GM11168 (cell line): ENCODE results near the gene ACOT11.

Experiments used
- in situ Hi-C: fragments of 300-500 bp; cut with MboI; formaldehyde crosslinking; loops from one replicate; pipeline ENCODE4 v1.12.0; 2022; ENCODE audit warnings: low sequenced_read_pairs; ENCODE audit not compliant: unreplicated experiment

The ACOT11 gene

DNA sequence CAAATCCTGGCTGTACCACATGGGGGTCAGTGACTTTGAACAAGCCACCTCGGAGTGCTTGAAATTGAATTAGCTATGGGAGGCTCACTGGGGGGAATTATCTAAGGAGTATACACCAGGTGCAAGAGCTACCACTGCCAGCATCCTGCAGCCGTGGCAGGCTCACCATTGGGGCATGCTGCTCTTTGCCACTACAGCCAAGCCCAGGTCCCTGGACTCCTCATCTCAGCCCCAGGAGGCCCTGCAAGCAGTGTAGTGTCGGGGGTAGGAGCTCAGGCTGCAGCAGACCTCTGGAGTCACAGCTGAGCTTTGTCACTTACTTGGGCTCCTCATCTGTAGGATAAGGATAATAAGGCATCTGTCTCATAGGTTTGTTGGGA, 35.3 kb downstream of the ACOT11 start:
- in situ Hi-C loops = no loop called here

DNA sequence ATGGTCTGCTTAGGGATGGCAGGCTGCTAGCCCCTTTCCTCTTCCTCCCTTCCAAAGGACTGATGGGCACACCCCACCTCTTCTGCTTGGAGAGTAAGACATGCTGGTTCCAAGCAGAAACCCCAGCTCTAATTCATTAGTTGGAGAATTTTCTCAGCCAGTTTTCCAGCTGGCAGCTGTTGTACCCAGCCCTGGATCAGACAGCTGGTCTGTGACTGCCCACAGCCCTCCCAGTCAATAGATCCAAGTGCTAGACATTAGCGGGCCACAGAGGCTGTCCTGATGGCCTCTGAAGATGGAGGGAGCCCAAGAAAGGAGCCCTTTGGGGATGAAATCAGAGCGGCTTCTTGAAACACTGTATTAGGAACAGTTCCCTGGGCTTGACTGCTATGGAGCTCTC, 35.8 kb downstream of the ACOT11 start:
- in situ Hi-C loops = no loop called here

DNA sequence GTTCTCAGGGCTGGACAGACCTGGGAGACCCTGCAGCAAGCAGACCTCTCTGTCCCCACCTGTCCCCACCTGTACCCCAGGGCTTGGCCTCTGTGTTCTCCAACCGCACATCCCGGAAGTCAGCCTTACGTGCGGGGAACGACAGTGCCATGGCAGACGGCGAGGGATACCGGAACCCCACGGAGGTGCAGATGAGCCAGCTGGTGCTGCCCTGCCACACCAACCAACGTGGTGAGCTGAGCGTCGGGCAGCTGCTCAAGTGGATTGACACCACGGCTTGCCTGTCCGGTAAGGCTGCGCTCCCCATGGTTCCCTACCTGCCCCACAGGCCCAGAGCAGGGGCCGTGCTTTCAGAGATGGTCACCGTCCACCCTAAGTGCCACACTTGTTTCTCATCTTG, 36.5 kb downstream of the ACOT11 start:
- in situ Hi-C loops = no loop called here

DNA sequence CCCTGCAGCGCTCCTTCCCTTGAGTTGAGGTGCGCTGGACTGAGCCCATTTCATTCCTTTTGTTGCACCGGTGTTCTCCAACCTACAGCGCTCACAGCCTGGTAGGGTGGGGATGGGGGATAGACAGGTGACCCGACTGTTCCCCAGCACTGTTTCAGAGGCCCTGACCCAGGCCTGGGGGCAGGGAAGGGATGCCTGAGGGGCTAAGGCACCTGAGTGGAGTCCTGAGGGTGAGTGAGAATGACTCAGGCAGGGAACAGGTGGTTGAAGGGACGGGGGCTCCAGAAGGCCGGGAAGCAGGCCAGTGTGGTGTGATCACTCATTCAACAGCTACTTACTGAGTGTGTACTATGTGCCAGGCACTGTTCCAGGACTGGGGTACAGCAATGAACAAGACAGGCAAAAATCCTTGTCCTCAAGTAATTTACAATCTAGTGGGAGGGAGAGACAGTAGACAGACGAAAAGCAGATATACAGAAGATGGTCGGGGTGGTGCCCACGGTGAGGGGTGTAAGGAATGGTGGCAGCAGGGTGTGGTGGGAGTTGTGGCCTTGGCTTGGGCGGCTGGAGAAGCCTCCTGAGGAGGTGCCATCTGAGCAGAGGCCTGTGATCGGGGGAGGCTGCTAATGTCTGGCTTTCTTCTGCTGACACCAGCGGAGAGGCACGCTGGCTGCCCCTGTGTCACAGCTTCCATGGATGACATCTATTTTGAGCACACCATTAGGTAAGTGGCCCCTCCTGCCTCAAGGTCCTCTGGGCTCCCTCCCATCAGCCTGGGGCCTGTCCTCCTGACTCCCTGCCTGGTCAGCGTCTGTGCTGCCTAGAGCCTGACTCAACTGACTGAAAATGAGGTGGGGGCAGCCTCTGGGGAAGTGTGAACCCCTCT, 37.4 kb downstream of the ACOT11 start:
- in situ Hi-C loops = no loop called here

DNA sequence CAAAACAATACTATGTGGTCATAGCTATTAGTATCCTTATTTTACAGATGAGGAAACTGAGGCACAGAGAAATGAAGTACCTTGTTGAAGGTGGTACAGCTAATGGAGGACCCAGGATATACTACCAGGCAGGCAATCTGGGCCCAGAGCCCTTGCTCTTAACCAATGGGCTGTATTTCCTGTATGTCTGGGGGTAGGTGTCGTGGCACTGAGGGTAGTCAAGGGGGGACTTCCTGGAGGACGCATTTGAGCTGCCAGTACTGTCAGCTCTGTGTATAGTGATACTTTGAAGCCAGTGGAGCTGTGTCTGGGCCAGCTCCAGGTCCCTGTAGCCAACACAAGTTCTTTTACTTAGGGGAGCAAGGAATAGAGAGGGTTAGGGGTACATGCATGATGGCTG, 40.3 kb downstream of the ACOT11 start:
- in situ Hi-C loops = no loop called here

DNA sequence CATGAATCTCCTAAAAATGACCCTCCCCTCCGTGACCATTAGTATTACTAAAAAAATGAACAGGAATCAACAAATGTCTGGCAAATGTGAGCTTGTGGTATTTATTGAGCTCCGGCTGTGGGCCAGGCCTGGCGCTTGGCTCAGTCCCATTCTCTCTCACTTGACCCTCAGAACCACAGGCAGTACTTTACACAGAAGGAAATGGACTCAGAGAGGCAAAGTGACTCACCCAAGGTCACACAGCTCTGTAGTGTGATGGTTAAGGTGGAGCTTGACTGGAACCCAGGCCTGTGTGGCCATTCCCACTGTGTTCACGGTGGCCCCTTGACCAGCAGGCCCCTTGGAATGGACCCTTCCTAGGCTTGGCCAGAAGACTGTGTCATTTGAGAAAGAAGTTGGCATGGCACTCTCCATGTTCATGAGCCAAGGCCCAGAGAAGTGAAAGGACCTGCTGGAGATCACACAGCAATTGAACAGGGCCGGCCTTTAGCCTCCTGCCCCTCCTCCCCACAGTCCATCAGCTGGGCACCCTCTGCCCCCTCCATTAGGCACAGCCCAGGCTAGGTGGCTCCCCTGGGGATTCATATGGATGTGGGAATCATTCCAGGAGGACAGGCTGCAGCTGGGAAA, 43.2 kb downstream of the ACOT11 start:
- in situ Hi-C loops = no loop called here

DNA sequence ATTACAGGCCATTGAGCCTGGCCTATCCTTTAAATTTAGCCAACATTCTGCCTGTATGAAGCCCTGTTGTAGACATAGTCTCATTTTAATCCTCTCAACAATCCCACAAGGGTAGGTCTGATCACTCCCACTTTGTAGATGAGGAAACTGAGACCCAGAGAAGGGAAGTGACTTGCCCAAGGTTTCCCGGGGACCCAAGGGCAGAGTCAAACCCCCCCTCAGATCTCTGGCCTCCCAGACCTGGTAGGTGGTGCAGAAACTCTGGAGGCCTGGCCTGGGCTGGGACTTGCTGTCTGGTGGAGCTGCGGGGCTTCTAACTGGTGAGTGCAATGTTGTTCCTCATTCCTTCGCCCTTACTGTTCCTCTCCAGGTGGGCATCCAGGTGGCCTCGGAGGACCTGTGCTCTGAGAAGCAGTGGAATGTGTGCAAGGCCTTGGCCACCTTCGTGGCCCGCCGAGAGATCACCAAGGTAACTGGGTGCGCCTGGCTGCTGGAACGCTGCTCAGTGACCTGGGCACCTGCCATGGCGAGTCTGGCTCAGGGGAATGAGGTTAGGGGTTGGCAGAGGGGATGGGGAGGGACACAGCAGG, 45.6 kb downstream of the ACOT11 start:
- in situ Hi-C loops = no loop called here

DNA sequence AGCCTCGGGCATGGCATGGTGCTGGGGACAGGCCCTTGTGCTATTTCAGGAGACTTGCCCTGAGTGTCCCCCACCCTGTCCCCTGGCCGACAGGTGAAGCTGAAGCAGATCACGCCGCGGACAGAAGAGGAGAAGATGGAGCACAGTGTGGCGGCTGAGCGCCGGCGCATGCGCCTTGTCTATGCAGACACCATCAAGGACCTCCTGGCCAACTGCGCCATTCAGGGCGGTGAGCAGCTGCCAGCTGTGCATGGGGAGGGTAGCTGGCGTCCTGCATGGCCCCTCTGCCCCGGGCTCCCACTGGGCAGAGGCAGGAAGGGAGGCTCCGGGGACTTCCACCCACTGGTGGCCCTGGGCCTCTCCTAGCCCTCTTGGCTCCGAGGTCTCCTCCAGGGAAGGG, 46.4 kb downstream of the ACOT11 start:
- in situ Hi-C loops = no loop called here

DNA sequence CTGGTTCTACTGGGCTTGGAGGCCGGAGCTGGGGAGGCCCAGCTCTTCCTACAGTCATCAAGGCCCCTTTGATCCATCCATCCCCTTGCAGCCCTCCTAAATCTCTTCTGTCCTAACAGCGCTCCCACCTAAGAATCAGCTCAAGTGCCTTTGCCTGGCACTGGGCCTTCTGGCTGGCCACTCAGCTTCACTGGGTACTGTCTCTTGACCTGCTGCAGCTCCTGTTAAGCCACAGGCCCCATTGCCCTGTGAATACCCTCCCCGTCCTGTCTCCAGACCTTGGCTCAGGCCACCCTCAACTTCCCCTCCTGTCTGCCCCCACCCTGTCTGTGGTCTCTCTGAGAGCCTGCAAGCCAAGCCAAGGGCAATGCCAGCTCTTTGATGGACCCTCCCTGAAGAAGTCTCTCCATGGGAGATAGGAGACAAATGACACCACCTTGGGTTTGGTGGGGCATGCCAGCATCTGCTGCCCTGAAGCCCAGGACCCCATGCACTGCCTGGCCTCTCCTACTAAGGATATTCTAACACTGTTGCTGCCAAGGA, 48.0 kb downstream of the ACOT11 start:
- in situ Hi-C loops = no loop called here

DNA sequence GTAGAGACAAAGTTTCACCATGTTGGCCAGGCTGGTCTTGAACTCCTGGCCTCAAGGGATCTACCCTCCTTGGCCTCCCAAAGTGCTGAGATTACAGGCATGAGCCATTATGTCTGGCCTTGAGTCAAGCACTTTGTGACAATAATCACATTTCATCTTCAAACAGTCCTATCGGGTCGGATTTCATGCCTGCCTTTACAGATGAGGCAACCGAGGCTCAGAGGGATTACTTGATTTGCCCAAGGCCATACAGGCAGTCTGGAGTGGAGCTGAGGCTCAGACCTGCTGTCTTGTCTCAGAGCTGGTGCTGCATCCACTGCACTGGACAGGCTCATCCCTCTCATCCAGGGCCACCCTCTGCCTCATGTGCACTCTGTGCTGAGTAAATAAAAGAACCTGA, 48.7 kb downstream of the ACOT11 start:
- in situ Hi-C loops = no loop called here

DNA sequence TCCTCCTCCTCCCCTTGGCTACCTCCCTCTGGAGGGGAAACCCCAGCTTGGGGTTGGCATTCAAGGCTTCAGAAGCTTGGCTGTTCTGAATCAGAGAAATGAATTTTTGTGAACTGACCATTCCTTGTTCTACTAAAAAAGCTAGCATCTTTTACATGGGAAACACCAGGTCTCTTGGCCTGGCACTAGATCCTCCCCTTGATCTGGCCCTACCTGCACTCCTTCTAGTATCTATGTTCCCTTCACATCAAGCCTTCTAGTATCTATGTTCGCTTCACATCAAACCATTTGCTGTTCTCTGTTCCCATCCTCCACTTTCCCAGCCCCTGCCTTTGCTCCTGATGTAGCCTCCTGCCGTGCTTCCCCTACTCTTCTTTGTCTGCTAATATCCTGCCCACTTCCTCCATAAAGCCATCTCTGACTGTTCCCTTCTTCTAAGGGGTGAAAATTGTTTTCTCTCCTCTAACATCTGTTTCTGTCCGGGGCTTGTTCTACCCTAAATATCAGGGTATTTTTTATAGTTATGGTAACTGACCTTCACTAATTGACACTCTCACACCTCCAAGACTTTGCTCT, 49.5 kb downstream of the ACOT11 start:
- in situ Hi-C loops = no loop called here

DNA sequence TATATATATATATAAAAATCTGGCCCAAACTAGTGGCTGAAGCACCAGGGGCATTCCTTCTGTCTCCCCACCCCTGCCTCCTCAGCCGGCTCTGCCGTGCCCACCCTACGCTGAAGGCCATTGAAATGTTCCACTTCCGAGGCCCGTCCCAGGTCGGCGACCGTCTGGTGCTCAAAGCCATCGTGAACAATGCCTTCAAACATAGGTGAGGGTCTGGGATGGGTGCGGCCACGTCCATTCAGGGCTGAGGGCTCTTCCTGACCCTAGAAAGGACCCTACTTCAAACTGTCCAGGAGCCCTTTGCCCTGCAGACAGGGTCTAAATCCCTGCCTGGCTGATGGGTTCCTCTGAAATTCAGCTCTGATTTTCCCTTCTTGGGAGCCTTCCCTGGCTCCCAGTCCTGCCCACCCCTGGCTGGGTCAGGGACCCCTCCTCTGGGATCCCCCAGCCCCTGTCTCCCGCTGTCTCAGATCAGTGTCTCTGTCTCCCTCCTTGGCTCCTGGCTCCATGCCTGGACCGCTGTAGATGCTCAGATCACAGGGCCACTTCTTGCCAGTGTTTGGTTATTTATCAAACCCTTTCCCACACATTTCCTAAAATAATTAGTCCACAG, 51.3 kb downstream of the ACOT11 start:
- in situ Hi-C loops = no loop called here

DNA sequence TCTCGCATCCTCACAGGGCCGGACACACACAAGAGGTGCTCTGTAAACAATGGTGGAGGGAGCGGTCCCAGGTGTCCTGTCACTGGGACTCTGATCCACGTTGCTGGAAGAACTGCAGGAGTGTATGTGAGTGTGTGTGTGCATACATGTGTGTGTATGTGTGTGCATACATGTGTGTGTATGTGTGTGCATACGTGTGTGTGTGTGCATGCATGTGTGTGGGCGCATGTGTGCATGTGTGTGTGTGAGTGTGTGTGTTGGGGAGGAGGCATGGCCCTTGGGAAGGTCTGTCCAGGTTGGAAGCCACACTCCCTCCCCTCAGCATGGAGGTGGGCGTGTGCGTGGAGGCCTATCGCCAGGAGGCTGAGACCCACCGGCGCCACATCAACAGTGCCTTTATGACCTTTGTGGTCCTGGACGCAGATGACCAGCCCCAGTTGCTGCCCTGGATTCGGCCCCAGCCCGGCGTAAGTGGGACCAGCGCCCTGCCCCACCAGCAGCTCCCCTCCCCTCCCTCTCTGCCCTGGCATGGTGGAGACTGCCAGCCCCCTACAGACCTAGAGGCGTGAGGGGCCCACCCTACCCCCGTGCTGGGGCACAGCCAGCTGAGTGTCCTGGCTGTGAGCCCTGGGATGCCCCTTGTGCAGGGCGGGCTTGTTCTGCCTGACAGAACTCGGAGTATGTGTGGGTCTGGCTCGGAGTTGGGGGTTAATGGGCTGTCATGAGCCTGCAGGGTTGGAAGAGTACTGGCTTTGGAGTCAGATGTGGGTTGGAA, 53.1 kb downstream of the ACOT11 start:
- in situ Hi-C loops = no loop called here

DNA sequence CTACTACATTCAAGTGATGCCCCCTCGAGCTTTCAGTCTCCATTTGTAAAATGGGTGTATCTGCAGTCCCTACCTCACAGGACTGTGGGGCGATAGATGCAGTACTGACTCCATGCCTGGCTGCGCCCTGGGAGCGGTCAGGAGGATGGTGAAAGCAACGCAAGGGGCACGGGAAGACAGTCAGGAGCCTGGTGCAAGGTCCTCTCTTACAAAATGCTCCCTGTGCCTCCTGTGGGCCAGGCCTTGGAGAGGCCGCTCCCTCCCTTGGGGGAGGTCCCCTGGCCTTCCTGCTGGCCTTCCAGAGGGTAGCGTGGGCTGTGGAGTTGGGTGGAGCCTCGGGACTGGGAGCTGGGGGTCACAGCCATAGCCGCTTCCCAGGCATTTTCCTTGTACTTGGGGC, 53.7 kb downstream of the ACOT11 start:
- in situ Hi-C loops = no loop called here

DNA sequence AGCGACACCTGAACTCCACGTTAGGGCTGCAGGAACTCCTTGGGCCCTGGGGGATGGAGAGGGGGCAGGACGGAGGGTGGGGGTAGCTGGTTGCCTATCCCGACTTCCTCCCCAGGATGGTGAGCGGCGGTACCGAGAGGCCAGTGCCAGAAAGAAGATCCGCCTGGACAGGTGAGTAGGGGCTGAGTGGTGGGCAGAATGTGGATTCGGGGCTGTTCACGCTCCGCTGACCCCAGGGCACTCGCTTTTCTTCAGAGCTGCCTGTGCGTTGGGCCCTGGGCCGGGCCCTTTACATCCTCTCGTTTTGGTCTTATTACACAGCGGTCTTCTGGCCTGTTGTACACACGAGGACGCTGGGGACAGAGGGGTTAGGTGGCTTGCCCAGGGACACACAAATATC, 54.5 kb downstream of the ACOT11 start:
- in situ Hi-C loops = no loop called here

DNA sequence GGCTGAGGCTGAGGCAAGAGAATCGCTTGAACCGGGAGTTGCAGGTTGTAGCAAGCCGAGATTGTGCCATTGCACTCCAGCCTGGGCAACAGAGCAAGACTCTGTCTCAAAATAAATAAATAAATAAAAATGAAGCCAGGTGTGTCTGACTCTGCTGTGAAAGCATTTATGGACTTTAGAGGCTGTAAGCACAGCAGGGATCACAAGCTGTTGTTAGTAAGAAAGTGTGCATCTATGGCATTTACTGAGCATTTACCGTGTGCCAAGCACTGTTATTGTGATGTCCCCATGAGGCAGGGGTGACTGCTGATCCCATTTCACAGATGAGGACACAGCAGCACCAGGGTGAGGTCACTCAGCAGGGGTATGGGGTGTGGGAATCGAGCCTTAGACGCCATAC, 55.2 kb downstream of the ACOT11 start:
- in situ Hi-C loops = no loop called here

DNA sequence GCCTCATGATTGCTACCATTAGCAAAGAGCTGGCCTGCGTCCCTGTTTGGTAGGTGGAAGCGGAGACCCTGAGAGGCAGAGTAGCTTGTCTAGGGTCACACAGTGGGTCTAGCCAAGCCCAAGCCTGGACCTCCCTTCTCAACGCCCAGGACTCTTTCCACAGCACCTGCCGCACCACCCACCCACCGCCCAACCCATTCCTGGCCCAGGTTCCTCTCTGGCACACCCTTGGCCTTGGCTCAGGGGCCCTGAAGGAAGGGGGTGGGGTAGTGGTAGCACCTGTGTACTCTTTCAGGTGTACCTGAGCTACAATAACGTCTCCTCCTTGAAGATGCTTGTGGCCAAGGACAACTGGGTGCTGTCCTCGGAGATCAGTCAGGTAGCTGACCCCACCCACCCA, 56.0 kb downstream of the ACOT11 start:
- in situ Hi-C loops = no loop called here

DNA sequence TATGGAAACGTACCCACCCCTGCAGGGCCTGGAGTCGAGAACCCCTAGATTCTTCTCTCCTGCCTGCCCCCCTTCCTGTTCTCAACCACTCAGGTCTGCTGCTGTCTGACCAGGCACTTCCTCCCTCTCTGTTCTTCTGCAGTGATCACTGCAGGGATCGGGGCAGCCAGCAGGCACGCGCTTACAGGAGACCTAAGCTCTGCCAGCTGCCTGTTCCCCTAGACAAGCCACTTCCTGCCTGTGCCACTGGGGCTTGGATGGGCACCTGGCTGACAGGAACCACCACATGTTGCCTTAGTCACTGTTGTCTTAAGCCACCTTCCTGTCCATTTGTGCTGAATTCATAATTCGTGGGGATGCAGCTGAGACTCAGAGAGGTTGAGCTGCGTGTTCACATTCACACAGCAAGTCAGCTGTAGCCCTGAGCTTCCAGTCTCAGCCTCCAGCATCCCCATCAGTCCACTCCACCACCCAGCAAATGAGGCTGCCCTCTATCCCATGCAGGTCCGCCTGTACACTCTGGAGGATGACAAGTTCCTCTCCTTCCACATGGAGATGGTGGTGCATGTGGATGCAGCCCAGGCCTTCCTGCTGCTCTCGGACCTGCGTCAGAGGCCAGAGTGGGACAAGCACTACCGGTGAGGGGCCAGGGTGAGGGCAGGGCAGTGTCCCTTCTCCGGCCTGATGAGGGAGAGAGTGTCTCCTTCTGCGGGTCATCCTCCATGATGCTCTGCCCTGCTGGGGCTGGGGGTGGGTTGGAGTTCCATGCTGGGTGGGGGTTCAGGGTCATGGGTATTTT, 56.7 kb downstream of the ACOT11 start:
- in situ Hi-C loops = no loop called here
